Upper lobe of left lung (tissue), 4 donors: Measurements from ENCODE around the gene SUSD2.

Source experiments
- CTCF ChIP-seq, 6 experiments: fragments of 450-650 bp in 4 of 6; fragments of 200-600 bp in 2 of 6; sonication (generic) in 2 of 6; IDR thresholded peaks; one replicate each; pipeline ENCODE4 v1.5.1; 2016 to 2019; ENCODE audit warnings: antibody characterized with exemption in 6 of 6
- POLR2A ChIP-seq, 4 donors: fragments of 450-650 bp; IDR thresholded peaks; one replicate each; pipeline ENCODE4 v1.5.1; 2016 to 2017; ENCODE audit warnings: antibody characterized with exemption in 4 of 4, mild to moderate bottlenecking in 2 of 4
- POLR2AphosphoS5 ChIP-seq, 2 donors: sonication (generic); formaldehyde crosslinking; IDR thresholded peaks; one replicate each; pipeline ENCODE4 v1.5.1; 2017; ENCODE audit warnings: antibody characterized with exemption in 2 of 2

- TF ChIP-seq CTCF (IDR thresholded peaks at IDR 0.05) (no peak), POLR2A (IDR thresholded peaks at IDR 0.05) (no peak), POLR2AphosphoS5 (IDR thresholded peaks at IDR 0.05) (no peak)
These were observed 5.1 kb downstream of the SUSD2 start for GRCh38 chr22:24186352-24186740.
